WTC11 (cell line): Measurements from ENCODE around the gene CNTLN. TPM values are rescaled to one million over a fixed set of nuclear protein-coding genes. Genes with fewer than 3 reads are reported as not detected.

Source experiments
- ATAC-seq: fragments of 200-7000 bp; cut with Tn5 transposase; 2 replicates; pipeline ENCODE4 v1.10.0; 2021; ENCODE audit warnings: mild to moderate bottlenecking, moderate library complexity
- CTCF ChIA-PET: fragments of 300-600 bp; sonication (Branson Sonifier 250); formaldehyde crosslinking; loops from one replicate; lab custom pipeline; 2021; ENCODE audit warnings: antibody characterized with exemption; lab: Charles Lee
- POLR2A ChIA-PET: fragments of 350-600 bp; sonication (Branson Sonifier 250); formaldehyde crosslinking; loops from one replicate; lab custom pipeline; 2021; ENCODE audit warnings: antibody characterized with exemption; lab: Charles Lee
- DNase-seq: peaks from one replicate; pipeline ENCODE4 v3.0.0; 2021; ENCODE audit warnings: low spot score
- H3K27ac Mint-ChIP-seq: 2 replicates; pipeline ENCODE4 v1.8.0; 2021; ENCODE audit warnings: mixed read lengths
- H3K27me3 Mint-ChIP-seq: 2 replicates; pipeline ENCODE4 v1.8.0; 2021; ENCODE audit warnings: low read depth, mild to moderate bottlenecking, moderate library complexity, mixed read lengths
- H3K36me3 Mint-ChIP-seq: 2 replicates; pipeline ENCODE4 v1.8.0; 2021; ENCODE audit warnings: mixed read lengths
- H3K4me1 Mint-ChIP-seq: 2 replicates; pipeline ENCODE4 v1.8.0; 2022; ENCODE audit warnings: mixed read lengths
- H3K4me3 Mint-ChIP-seq: 2 replicates; pipeline ENCODE4 v1.8.0; 2021; ENCODE audit warnings: mild to moderate bottlenecking, moderate library complexity, mixed read lengths
- H3K9me3 Mint-ChIP-seq: 2 replicates; pipeline ENCODE4 v1.8.0; 2021; ENCODE audit warnings: mixed read lengths
- ATF1 ChIP-seq: sonication (generic); formaldehyde crosslinking; IDR thresholded peaks from 2 replicates; pipeline ENCODE4 v1.8.1; 2023; ENCODE audit warnings: mild to moderate bottlenecking, moderate library complexity, missing genetic modification reagents
- HMGA2 ChIP-seq: fragments of 250-450 bp; sonication (Bioruptor Pico); IDR thresholded peaks from 2 replicates; pipeline ENCODE4 v1.4.0; 2021; ENCODE audit warnings: mild to moderate bottlenecking, moderate library complexity
- JUN ChIP-seq: sonication (generic); formaldehyde crosslinking; IDR thresholded peaks from 2 replicates; pipeline ENCODE4 v1.8.0; 2023; ENCODE audit warnings: mild to moderate bottlenecking, missing genetic modification reagents
- ZBTB21 ChIP-seq: sonication (generic); formaldehyde crosslinking; IDR thresholded peaks from 2 replicates; pipeline ENCODE4 v1.8.1; 2023; ENCODE audit warnings: mild to moderate bottlenecking, missing genetic modification reagents, borderline replicate concordance
- ZNF138 ChIP-seq: sonication (generic); formaldehyde crosslinking; conservative IDR thresholded peaks from 2 replicates; pipeline ENCODE4 v1.8.1; 2022; ENCODE audit warnings: mild to moderate bottlenecking, moderate library complexity, missing genetic modification reagents
- ZNF219 ChIP-seq: sonication (generic); formaldehyde crosslinking; IDR thresholded peaks from 2 replicates; pipeline ENCODE4 v1.8.0; 2023; ENCODE audit warnings: missing genetic modification reagents, mild to moderate bottlenecking, borderline replicate concordance
- ZNF263 ChIP-seq: sonication (generic); formaldehyde crosslinking; IDR thresholded peaks from 2 replicates; pipeline ENCODE4 v1.8.1; 2022; ENCODE audit warnings: low read depth, mild to moderate bottlenecking, moderate library complexity, missing genetic modification reagents
- ZNF396 ChIP-seq: fragments of 250-450 bp; sonication (Bioruptor Pico); IDR thresholded peaks from 2 replicates; pipeline ENCODE4 v1.8.0; 2021; ENCODE audit warnings: mild to moderate bottlenecking, moderate library complexity, borderline replicate concordance
- total RNA-seq: library from RNA; stranded (reverse); gene quantifications from 3 replicates; pipeline ENCODE4 v1.2.3, GENCODE V29; 2021
- TF ChIP-seq, protein P1 (sequence below): sonication (generic); formaldehyde crosslinking; IDR thresholded peaks from 2 replicates; pipeline ENCODE4 v1.8.1; 2022; ENCODE audit warnings: mild to moderate bottlenecking, missing genetic modification reagents, moderate library complexity, borderline replicate concordance
- TF ChIP-seq, protein P2 (sequence below): fragments of 200-600 bp; IDR thresholded peaks from 2 replicates; pipeline ENCODE4 v1.8.0; 2022; ENCODE audit warnings: antibody characterized with exemption
- TF ChIP-seq, protein P3 (sequence below): sonication (generic); formaldehyde crosslinking; IDR thresholded peaks from 2 replicates; pipeline ENCODE4 v1.8.0; 2022; ENCODE audit warnings: mild to moderate bottlenecking, missing genetic modification reagents
- TF ChIP-seq, protein P4 (sequence below): sonication (generic); formaldehyde crosslinking; IDR thresholded peaks from 2 replicates; pipeline ENCODE4 v1.8.1; 2023; ENCODE audit warnings: mild to moderate bottlenecking, missing genetic modification reagents, borderline replicate concordance
- TF ChIP-seq, protein P5 (sequence below): fragments of 250-450 bp; sonication (Bioruptor Pico); conservative IDR thresholded peaks from 2 replicates; pipeline ENCODE4 v1.9.0; 2021; ENCODE audit warnings: mild to moderate bottlenecking
- TF ChIP-seq, protein P6 (sequence below): sonication (generic); formaldehyde crosslinking; IDR thresholded peaks from 2 replicates; pipeline ENCODE4 v1.8.1; 2023; ENCODE audit warnings: mild to moderate bottlenecking, moderate library complexity, missing genetic modification reagents
- TF ChIP-seq, protein P7 (sequence below): sonication (generic); formaldehyde crosslinking; IDR thresholded peaks from 2 replicates; pipeline ENCODE4 v1.8.1; 2022; ENCODE audit warnings: mild to moderate bottlenecking, moderate library complexity, missing genetic modification reagents
- TF ChIP-seq, protein P8 (sequence below): sonication (generic); formaldehyde crosslinking; IDR thresholded peaks from 2 replicates; pipeline ENCODE4 v1.8.1; 2023; ENCODE audit warnings: mild to moderate bottlenecking, missing genetic modification reagents
- TF ChIP-seq, protein P9 (sequence below): sonication (generic); formaldehyde crosslinking; IDR thresholded peaks from 2 replicates; pipeline ENCODE4 v1.8.1; 2022; ENCODE audit warnings: low read depth, missing genetic modification reagents, borderline replicate concordance
- TF ChIP-seq, protein P10 (sequence below): fragments of 250-450 bp; sonication (Bioruptor Pico); IDR thresholded peaks from 2 replicates; pipeline ENCODE4 v1.9.0; 2021; ENCODE audit warnings: moderate library complexity, mild to moderate bottlenecking, inconsistent platforms, borderline replicate concordance

The CNTLN gene
- total RNA-seq, 1 experiment from 2014 or later = 13.4 TPM

DNA sequence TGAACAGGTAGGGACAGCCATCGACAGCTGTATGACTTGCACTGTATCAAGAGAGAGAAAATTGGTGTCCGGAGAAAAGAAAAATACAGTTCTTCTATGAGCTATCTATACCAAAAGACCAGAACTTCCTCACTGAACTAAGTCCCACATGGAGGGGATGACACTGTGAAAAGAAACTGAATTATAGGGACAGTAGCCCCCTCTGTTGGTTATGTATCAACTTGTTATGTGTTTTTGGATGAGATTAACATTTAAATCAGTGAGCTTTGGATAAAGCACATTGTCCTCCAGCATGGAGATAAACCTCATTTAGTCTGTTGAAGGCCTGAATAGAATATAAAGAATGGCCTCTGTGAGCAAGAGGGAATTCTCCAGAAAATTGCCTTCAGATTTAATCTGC, 267.5 kb downstream of the CNTLN start (continued):
- TF ChIP-seq ZNF138 (no peak), ZNF219 (CRISPR knock-in tag) (no peak), ZNF396 (no peak)
- TF ChIP-seq, protein P1, sequence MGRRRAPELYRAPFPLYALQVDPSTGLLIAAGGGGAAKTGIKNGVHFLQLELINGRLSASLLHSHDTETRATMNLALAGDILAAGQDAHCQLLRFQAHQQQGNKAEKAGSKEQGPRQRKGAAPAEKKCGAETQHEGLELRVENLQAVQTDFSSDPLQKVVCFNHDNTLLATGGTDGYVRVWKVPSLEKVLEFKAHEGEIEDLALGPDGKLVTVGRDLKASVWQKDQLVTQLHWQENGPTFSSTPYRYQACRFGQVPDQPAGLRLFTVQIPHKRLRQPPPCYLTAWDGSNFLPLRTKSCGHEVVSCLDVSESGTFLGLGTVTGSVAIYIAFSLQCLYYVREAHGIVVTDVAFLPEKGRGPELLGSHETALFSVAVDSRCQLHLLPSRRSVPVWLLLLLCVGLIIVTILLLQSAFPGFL (CRISPR knock-in tag) = no peak
- TF ChIP-seq, protein P2, sequence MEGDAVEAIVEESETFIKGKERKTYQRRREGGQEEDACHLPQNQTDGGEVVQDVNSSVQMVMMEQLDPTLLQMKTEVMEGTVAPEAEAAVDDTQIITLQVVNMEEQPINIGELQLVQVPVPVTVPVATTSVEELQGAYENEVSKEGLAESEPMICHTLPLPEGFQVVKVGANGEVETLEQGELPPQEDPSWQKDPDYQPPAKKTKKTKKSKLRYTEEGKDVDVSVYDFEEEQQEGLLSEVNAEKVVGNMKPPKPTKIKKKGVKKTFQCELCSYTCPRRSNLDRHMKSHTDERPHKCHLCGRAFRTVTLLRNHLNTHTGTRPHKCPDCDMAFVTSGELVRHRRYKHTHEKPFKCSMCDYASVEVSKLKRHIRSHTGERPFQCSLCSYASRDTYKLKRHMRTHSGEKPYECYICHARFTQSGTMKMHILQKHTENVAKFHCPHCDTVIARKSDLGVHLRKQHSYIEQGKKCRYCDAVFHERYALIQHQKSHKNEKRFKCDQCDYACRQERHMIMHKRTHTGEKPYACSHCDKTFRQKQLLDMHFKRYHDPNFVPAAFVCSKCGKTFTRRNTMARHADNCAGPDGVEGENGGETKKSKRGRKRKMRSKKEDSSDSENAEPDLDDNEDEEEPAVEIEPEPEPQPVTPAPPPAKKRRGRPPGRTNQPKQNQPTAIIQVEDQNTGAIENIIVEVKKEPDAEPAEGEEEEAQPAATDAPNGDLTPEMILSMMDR = no peak; the same call in 1 of the 2 replicates
- TF ChIP-seq, protein P3, sequence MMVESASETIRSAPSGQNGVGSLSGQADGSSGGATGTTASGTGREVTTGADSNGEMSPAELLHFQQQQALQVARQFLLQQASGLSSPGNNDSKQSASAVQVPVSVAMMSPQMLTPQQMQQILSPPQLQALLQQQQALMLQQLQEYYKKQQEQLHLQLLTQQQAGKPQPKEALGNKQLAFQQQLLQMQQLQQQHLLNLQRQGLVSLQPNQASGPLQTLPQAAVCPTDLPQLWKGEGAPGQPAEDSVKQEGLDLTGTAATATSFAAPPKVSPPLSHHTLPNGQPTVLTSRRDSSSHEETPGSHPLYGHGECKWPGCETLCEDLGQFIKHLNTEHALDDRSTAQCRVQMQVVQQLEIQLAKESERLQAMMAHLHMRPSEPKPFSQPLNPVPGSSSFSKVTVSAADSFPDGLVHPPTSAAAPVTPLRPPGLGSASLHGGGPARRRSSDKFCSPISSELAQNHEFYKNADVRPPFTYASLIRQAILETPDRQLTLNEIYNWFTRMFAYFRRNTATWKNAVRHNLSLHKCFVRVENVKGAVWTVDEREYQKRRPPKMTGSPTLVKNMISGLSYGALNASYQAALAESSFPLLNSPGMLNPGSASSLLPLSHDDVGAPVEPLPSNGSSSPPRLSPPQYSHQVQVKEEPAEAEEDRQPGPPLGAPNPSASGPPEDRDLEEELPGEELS (CRISPR knock-in tag) = no peak
- TF ChIP-seq, protein P4, sequence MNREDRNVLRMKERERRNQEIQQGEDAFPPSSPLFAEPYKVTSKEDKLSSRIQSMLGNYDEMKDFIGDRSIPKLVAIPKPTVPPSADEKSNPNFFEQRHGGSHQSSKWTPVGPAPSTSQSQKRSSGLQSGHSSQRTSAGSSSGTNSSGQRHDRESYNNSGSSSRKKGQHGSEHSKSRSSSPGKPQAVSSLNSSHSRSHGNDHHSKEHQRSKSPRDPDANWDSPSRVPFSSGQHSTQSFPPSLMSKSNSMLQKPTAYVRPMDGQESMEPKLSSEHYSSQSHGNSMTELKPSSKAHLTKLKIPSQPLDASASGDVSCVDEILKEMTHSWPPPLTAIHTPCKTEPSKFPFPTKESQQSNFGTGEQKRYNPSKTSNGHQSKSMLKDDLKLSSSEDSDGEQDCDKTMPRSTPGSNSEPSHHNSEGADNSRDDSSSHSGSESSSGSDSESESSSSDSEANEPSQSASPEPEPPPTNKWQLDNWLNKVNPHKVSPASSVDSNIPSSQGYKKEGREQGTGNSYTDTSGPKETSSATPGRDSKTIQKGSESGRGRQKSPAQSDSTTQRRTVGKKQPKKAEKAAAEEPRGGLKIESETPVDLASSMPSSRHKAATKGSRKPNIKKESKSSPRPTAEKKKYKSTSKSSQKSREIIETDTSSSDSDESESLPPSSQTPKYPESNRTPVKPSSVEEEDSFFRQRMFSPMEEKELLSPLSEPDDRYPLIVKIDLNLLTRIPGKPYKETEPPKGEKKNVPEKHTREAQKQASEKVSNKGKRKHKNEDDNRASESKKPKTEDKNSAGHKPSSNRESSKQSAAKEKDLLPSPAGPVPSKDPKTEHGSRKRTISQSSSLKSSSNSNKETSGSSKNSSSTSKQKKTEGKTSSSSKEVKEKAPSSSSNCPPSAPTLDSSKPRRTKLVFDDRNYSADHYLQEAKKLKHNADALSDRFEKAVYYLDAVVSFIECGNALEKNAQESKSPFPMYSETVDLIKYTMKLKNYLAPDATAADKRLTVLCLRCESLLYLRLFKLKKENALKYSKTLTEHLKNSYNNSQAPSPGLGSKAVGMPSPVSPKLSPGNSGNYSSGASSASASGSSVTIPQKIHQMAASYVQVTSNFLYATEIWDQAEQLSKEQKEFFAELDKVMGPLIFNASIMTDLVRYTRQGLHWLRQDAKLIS = no peak
- TF ChIP-seq, protein P5, sequence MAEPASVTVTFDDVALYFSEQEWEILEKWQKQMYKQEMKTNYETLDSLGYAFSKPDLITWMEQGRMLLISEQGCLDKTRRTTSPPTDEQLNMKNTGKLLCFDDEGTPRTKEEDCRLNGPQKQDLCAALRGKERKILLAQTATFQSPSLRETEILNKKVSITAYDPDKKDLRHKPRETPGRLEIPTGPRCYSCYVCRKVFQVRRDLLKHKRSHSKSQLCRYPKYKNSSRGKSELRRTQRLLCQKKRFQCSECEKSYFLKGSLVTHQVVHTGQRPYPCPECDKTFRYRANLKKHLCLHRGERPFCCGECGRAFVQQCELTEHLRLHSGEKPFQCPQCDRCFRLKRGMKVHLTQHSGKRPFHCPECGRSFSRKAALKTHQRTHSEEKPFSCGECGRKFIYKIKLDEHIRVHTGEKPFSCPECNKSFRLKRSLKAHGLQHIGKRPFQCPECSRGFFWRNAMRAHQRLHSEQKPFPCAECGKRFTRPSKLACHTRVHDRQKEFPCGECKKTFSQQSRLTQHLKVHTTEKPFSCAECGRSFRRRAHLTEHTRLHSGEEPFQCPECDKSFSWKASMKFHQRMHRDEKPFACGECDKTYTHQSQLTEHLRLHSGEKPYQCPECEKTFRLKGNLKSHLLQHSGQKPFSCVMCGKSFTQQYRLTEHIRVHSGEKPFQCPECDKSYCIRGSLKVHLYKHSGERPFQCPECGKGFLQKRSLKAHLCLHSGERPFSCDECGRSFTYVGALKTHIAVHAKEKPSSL (CRISPR knock-in tag) = no peak

DNA sequence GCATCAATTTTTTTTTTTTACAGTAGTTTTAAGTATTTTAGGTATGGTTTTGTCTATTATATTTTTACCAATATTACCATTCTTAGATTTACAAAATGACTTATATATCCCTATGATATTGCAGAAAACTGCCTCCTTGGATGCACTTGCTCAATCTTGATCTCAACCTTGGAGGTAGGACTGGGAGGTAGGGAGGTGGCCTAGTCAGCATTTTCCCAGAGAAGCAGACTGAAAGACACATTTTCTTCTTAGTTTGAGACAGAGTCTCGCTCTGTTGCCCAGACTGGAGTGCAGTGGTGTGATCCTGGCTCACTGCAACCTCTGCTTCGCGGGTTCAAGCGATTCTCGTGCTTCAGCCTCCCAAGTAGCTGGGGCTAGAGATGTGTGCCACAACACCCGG, 268.7 kb downstream of the CNTLN start:
- Mint-ChIP-seq H3K4me3 (no peak overlapping the region), H3K27me3 (no peaks in the 10 kb centered on the region), H3K27ac (no peak overlapping the region), H3K4me1 (peaks cover 19% of the 10 kb centered on the region), H3K9me3 (no peaks in the 10 kb centered on the region), H3K36me3 (no peaks in the 10 kb centered on the region)
- POLR2A ChIA-PET = no interaction called here
- CTCF ChIA-PET = interaction anchor here (1.5 to 2.0 kb wide), 2 partner anchors 59 to 340 kb away, joined by 7 to 17 read pairs; no protein-coding TSS in a partner anchor
- no peak for ATAC-seq
- DNase-seq = no peak
- TF ChIP-seq JUN (CRISPR knock-in tag) = no peak
- TF ChIP-seq, protein P6, sequence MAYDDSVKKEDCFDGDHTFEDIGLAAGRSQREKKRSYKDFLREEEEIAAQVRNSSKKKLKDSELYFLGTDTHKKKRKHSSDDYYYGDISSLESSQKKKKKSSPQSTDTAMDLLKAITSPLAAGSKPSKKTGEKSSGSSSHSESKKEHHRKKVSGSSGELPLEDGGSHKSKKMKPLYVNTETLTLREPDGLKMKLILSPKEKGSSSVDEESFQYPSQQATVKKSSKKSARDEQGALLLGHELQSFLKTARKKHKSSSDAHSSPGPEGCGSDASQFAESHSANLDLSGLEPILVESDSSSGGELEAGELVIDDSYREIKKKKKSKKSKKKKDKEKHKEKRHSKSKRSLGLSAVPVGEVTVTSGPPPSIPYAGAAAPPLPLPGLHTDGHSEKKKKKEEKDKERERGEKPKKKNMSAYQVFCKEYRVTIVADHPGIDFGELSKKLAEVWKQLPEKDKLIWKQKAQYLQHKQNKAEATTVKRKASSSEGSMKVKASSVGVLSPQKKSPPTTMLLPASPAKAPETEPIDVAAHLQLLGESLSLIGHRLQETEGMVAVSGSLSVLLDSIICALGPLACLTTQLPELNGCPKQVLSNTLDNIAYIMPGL = no peak
- TF ChIP-seq, protein P7, sequence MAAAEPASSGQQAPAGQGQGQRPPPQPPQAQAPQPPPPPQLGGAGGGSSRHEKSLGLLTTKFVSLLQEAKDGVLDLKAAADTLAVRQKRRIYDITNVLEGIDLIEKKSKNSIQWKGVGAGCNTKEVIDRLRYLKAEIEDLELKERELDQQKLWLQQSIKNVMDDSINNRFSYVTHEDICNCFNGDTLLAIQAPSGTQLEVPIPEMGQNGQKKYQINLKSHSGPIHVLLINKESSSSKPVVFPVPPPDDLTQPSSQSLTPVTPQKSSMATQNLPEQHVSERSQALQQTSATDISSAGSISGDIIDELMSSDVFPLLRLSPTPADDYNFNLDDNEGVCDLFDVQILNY (CRISPR knock-in tag) = no peak
- TF ChIP-seq ATF1 = no peak
- TF ChIP-seq, protein P8, sequence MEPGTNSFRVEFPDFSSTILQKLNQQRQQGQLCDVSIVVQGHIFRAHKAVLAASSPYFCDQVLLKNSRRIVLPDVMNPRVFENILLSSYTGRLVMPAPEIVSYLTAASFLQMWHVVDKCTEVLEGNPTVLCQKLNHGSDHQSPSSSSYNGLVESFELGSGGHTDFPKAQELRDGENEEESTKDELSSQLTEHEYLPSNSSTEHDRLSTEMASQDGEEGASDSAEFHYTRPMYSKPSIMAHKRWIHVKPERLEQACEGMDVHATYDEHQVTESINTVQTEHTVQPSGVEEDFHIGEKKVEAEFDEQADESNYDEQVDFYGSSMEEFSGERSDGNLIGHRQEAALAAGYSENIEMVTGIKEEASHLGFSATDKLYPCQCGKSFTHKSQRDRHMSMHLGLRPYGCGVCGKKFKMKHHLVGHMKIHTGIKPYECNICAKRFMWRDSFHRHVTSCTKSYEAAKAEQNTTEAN = no peak
- TF ChIP-seq ZBTB21 (CRISPR knock-in tag) = no peak
- no peak for TF ChIP-seq HMGA2 (CRISPR knock-in tag)
- TF ChIP-seq, protein P9, sequence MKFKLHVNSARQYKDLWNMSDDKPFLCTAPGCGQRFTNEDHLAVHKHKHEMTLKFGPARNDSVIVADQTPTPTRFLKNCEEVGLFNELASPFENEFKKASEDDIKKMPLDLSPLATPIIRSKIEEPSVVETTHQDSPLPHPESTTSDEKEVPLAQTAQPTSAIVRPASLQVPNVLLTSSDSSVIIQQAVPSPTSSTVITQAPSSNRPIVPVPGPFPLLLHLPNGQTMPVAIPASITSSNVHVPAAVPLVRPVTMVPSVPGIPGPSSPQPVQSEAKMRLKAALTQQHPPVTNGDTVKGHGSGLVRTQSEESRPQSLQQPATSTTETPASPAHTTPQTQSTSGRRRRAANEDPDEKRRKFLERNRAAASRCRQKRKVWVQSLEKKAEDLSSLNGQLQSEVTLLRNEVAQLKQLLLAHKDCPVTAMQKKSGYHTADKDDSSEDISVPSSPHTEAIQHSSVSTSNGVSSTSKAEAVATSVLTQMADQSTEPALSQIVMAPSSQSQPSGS (CRISPR knock-in tag) = no peak
- TF ChIP-seq ZNF263 (CRISPR knock-in tag) = no peak
- TF ChIP-seq, protein P10, sequence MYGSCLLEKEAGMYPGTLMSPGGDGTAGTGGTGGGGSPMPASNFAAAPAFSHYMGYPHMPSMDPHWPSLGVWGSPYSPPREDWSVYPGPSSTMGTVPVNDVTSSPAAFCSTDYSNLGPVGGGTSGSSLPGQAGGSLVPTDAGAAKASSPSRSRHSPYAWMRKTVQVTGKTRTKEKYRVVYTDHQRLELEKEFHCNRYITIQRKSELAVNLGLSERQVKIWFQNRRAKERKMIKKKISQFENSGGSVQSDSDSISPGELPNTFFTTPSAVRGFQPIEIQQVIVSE = no peak
